Measurements from ENCODE around the gene SMIM20.

DNA sequence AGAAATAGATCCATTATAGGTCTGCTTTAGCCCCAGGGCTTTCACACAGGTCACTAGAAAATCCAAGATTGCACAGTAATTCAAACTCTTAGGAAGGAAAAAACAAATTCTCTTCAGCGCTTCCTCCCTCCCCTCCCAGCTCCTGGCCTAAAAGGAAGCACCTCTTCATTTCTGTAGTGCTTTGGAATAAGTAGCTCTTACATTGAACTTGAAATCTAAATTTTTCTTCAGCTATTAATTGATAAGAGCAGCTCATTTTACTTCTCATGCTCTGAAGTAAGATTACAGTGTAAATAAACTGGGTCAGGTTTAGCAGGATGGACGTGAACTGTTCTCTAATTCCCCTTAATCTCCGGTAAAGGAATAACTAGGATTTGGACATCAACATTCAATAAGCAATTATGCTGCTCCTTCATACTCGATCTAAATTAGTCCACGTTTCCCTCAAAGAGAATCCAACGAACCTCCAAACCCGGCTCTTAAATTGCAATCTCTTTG is 40.3 kb upstream of the SMIM20 start:
- TF ChIP-seq, protein P1, sequence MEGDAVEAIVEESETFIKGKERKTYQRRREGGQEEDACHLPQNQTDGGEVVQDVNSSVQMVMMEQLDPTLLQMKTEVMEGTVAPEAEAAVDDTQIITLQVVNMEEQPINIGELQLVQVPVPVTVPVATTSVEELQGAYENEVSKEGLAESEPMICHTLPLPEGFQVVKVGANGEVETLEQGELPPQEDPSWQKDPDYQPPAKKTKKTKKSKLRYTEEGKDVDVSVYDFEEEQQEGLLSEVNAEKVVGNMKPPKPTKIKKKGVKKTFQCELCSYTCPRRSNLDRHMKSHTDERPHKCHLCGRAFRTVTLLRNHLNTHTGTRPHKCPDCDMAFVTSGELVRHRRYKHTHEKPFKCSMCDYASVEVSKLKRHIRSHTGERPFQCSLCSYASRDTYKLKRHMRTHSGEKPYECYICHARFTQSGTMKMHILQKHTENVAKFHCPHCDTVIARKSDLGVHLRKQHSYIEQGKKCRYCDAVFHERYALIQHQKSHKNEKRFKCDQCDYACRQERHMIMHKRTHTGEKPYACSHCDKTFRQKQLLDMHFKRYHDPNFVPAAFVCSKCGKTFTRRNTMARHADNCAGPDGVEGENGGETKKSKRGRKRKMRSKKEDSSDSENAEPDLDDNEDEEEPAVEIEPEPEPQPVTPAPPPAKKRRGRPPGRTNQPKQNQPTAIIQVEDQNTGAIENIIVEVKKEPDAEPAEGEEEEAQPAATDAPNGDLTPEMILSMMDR (conservative IDR thresholded peaks at IDR 0.05 in 1 of 2, IDR thresholded peaks at IDR 0.05 in 1 of 2; ENCODE audit: extremely low read depth in 1 of 2, insufficient read depth in 1 of 2, low read depth in 1 of 2, low read length in 2 of 2): no peak
- TF ChIP-seq EZH2 (IDR thresholded peaks at IDR 0.05; ENCODE audit: borderline replicate concordance, low read length): no peak
